Mesenchymal stem cell (in vitro differentiated cells and primary cell): Measurements from ENCODE around the gene FGF11.

Experiments
- DNase-seq: peaks from one replicate; pipeline ENCODE4 v3.0.0-alpha.2; 2013
- H2AFZ ChIP-seq: one replicate; pipeline ENCODE4 v1.6.1; 2013; ENCODE audit warnings: low read depth, mild to moderate bottlenecking, control low read depth, inconsistent platforms, low read length, moderate library complexity
- H2AK5ac ChIP-seq: 2 replicates; pipeline ENCODE4 v1.6.1; 2013; ENCODE audit warnings: low read length, moderate library complexity, mild to moderate bottlenecking, inconsistent platforms; ENCODE audit not compliant: severe bottlenecking
- H2BK120ac ChIP-seq: one replicate; pipeline ENCODE4 v1.6.1; 2013; ENCODE audit warnings: low read depth, mild to moderate bottlenecking, inconsistent platforms, low read length, moderate library complexity
- H2BK12ac ChIP-seq, 2 experiments: one replicate each; pipeline ENCODE4 v1.6.1; 2013; ENCODE audit warnings: inconsistent platforms in 2 of 2, low read length in 2 of 2, mild to moderate bottlenecking in 2 of 2, moderate library complexity in 2 of 2, control low read depth in 1 of 2
- H2BK15ac ChIP-seq: one replicate; pipeline ENCODE4 v1.6.1; 2013; ENCODE audit warnings: mild to moderate bottlenecking, low read depth, inconsistent platforms; ENCODE audit not compliant: poor library complexity, severe bottlenecking
- H2BK5ac ChIP-seq: 2 replicates; pipeline ENCODE4 v1.6.1; 2013; ENCODE audit warnings: low read depth, mild to moderate bottlenecking, low read length, control low read depth, inconsistent platforms; ENCODE audit not compliant: poor library complexity, severe bottlenecking
- H3K14ac ChIP-seq, 2 experiments: one replicate each; pipeline ENCODE4 v1.6.1; 2013; ENCODE audit warnings: inconsistent platforms in 2 of 2, low read length in 2 of 2, control low read depth in 1 of 2, mild to moderate bottlenecking in 1 of 2, moderate library complexity in 1 of 2
- H3K18ac ChIP-seq, 2 experiments: one replicate each; pipeline ENCODE4 v1.6.1; 2013; ENCODE audit warnings: inconsistent platforms in 2 of 2, low read length in 2 of 2, control low read depth in 1 of 2, low read depth in 1 of 2, mild to moderate bottlenecking in 1 of 2
- H3K23ac ChIP-seq, 2 experiments: one replicate each; pipeline ENCODE4 v1.6.1; 2013; ENCODE audit warnings: inconsistent platforms in 2 of 2, low read length in 2 of 2, mild to moderate bottlenecking in 2 of 2, moderate library complexity in 2 of 2, control low read depth in 1 of 2
- H3K27ac ChIP-seq: 2 replicates; pipeline ENCODE4 v1.5.1; 2013; ENCODE audit warnings: mild to moderate bottlenecking, moderate library complexity, low read length, control low read depth, inconsistent platforms; ENCODE audit not compliant: poor library complexity, severe bottlenecking
- H3K27me3 ChIP-seq, 2 experiments: 2 replicates each; pipeline versions ENCODE4 v1.6.1 to v1.7.0; 2013; ENCODE audit warnings: low read length in 2 of 2, mild to moderate bottlenecking in 2 of 2, moderate library complexity in 2 of 2, control low read depth in 1 of 2, inconsistent platforms in 1 of 2; ENCODE audit not compliant: control insufficient read depth in 1 of 2, insufficient read depth in 1 of 2
- H3K36me3 ChIP-seq, 2 experiments: 2 replicates each; pipeline versions ENCODE4 v1.6.1 to v1.7.0; 2013; ENCODE audit warnings: low read length in 2 of 2, control low read depth in 1 of 2, inconsistent platforms in 1 of 2, low read depth in 1 of 2, mild to moderate bottlenecking in 1 of 2; ENCODE audit not compliant: insufficient read depth in 2 of 2, control insufficient read depth in 1 of 2
- H3K4ac ChIP-seq, 2 experiments: one replicate each; pipeline ENCODE4 v1.6.1; 2013; ENCODE audit warnings: inconsistent platforms in 2 of 2, low read length in 2 of 2, mild to moderate bottlenecking in 2 of 2, moderate library complexity in 2 of 2, control low read depth in 1 of 2, low read depth in 1 of 2
- H3K4me1 ChIP-seq: 2 replicates; pipeline ENCODE4 v1.6.1; 2013; ENCODE audit warnings: low read depth, low read length, control low read depth; ENCODE audit not compliant: control insufficient read depth, insufficient read depth
- H3K4me2 ChIP-seq: 2 replicates; pipeline ENCODE4 v1.6.1; 2013; ENCODE audit warnings: low read length, mild to moderate bottlenecking, inconsistent platforms; ENCODE audit not compliant: poor library complexity, severe bottlenecking
- H3K4me3 ChIP-seq, 2 experiments: 2 replicates each; pipeline versions ENCODE4 v1.5.1 to v1.7.0; 2013; ENCODE audit warnings: low read length in 2 of 2, mild to moderate bottlenecking in 2 of 2, control low read depth in 1 of 2, low read depth in 1 of 2; ENCODE audit not compliant: insufficient read depth in 1 of 2
- H3K79me1 ChIP-seq: replicated peaks from 2 replicates; pipeline ENCODE4 v1.6.1; 2013; ENCODE audit warnings: mild to moderate bottlenecking, control low read depth, low read length, inconsistent platforms; ENCODE audit not compliant: poor library complexity, severe bottlenecking
- H3K9ac ChIP-seq: 2 replicates; pipeline ENCODE4 v1.7.0; 2013; ENCODE audit warnings: mild to moderate bottlenecking, low read length, moderate library complexity
- H3K9me3 ChIP-seq: 2 replicates; pipeline ENCODE4 v1.7.0; 2013; ENCODE audit warnings: mild to moderate bottlenecking, low read length; ENCODE audit not compliant: control insufficient read depth
- H4K8ac ChIP-seq: one replicate; pipeline ENCODE4 v1.6.1; 2013; ENCODE audit warnings: inconsistent platforms, mild to moderate bottlenecking, low read length, moderate library complexity
- H4K91ac ChIP-seq: one replicate; pipeline ENCODE4 v1.6.1; 2013; ENCODE audit warnings: mild to moderate bottlenecking, low read length, inconsistent platforms
- WGBS: methylation state at CpG from one replicate; pipeline ENCODE4 v1.1.7; 2013; ENCODE audit warnings: mixed read lengths; 5-methylcytosine and 5-hydroxymethylcytosine counted together

The FGF11 gene

GRCh38 chr17:7437369-7437863, 1.9 kb upstream of the FGF11 start:
- Histone ChIP-seq H4K91ac (no peak overlapping the region), H2BK120ac (no peak overlapping the region), H3K4me3 (peak overlapping the region; percentile 34 to 47), H3K9me3 (no peaks in the 10 kb centered on the region), H2AK5ac (no peak overlapping the region), H2AFZ (no peak overlapping the region), H3K79me1 (peaks cover 10% of the 10 kb centered on the region), H2BK5ac (no peak overlapping the region), H3K27me3 (peaks cover 33 to 42% of the 10 kb centered on the region in 2 experiments), H2BK15ac (peak overlapping the region; percentile 75), H3K27ac (no peak overlapping the region), H3K4me1 (peaks cover 46% of the 10 kb centered on the region), H3K4me2 (peak overlapping the region; percentile 79), H3K9ac (no peak overlapping the region), H3K36me3 (no peaks in the 10 kb centered on the region), H3K23ac (no peak overlapping the region), H3K18ac (no peak overlapping the region), H3K4ac (no peak overlapping the region), H2BK12ac (no peak overlapping the region), H3K14ac (no peak overlapping the region), H4K8ac (no peak overlapping the region)
- DNase-seq, result no peak
- 14% methylated on average over 23 of the region's 31 CpGs for WGBS

DNA sequence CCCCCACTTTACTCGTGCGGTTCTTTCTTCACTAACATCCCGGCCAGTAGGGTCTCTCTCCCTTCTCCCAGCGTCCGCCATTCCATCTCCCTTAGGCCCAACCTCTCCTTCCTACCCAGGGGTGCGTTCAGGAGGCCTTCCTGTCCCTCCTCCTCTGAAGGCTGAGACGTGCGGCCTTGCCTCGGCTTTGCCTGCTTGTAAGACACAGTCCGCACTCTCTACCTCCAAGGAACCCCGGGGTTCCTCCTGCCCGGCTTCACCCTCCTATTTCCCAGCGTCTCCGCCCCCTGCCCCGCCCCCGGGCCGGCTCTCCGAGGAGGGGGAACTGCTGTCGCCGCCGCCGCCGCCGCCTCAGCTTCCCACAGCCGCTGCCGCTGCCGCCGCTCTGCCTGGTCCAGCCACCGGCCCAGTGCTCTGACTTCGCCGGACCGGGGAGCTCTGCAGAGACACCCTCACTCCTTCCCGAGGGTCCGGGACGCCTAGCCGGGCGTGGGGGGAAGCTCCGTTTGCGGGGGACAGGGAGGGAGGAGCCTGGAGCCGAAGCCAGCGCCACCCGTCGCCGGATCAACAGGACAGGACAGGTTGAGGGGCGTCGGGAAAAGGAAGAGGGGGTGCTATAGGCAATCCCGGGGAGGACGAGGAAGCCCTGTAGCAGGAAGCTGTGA, 1.2 kb upstream of the FGF11 start:
- H3K27me3 ChIP-seq, result peaks cover 33 to 47% of the 10 kb centered on the region in 2 experiments
- H2BK5ac ChIP-seq, result no peak overlapping the region
- H2AFZ ChIP-seq, result peak overlapping the region; percentile 29
- H2BK12ac ChIP-seq, result peak overlapping the region in 1 of 2 experiments; percentile 43
- H3K27ac ChIP-seq, result no peak overlapping the region
- no peak overlapping the region for H4K8ac ChIP-seq
- peak overlapping the region; percentile 75 for H2BK15ac ChIP-seq
- H2BK120ac ChIP-seq, result no peak overlapping the region
- H3K14ac ChIP-seq, result no peak overlapping the region
- H3K18ac ChIP-seq, result peak overlapping the region; percentile 40 to 59
- peak overlapping the region; percentile 47 to 51 for H3K4me3 ChIP-seq
- no peaks in the 10 kb centered on the region for H3K9me3 ChIP-seq
- H4K91ac ChIP-seq, result no peak overlapping the region
- no peak overlapping the region for H3K4ac ChIP-seq
- H3K4me2 ChIP-seq, result peak overlapping the region; percentile 75
- H3K36me3 ChIP-seq, result no peaks in the 10 kb centered on the region
- DNase-seq, result peak; percentile 44
- no peak overlapping the region for H3K23ac ChIP-seq
- peak overlapping the region; percentile 20 for H3K9ac ChIP-seq
- WGBS, result 6% methylated on average over 48 of the region's 48 CpGs
- peaks cover 10% of the 10 kb centered on the region for H3K79me1 ChIP-seq
- peaks cover 46% of the 10 kb centered on the region for H3K4me1 ChIP-seq
- H2AK5ac ChIP-seq, result no peak overlapping the region

DNA sequence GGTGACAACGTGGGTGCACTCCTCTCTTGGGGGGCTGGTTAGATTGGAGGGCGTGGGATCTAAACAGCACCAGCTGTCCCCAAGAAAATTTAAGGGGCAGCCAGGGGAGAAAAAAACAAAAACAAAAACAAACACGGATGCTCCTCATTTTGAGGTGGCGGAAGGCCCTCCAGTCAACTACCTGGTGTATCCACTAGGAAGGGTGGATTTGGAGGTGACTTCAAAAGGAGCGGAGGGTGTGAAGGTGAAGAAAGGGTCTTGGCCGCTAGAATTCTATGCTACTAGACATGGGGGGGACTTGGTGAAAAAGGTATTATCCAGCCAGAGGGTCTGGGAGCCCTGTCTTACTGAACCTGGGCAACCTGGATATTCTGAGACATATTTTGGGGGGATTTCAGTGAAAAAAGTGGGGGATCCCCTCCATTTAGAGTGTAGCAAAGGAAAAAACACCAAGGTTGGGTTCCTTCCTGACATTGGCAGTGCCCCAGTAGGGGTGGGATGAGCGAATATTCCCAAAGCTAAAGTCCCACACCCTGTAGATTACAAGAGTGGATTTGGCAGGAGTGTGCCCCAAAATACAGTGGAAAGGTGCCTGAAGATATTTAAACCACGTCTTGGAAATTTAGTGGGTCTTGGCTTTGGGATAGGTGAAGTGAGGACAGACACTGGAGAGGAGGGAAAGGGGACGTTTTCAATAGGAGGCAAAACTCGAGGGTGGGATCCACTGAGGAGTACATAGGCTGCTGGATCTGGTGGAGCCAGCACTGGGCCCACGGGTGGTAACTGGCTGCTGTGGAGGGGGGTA, 454 bp upstream of the FGF11 start:
- H4K91ac ChIP-seq, result no peak overlapping the region
- H3K4me3 ChIP-seq, result peak overlapping the region in 1 of 2 experiments; percentile 42
- peaks cover 10% of the 10 kb centered on the region for H3K79me1 ChIP-seq
- no peak overlapping the region for H2BK120ac ChIP-seq
- H2AK5ac ChIP-seq, result no peak overlapping the region
- no peak overlapping the region for H2BK5ac ChIP-seq
- no peak overlapping the region for H2BK12ac ChIP-seq
- peak overlapping the region in 1 of 2 experiments; percentile 25 for H3K23ac ChIP-seq
- no peak overlapping the region for H3K27ac ChIP-seq
- H3K14ac ChIP-seq, result no peak overlapping the region
- DNase-seq, result no peak
- no peak overlapping the region for H2AFZ ChIP-seq
- no peak overlapping the region for H3K4ac ChIP-seq
- no peak overlapping the region for H2BK15ac ChIP-seq
- no peak overlapping the region for H3K18ac ChIP-seq
- 30% methylated on average over 10 of the region's 11 CpGs for WGBS
- peaks cover 33 to 47% of the 10 kb centered on the region in 2 experiments for H3K27me3 ChIP-seq
- H4K8ac ChIP-seq, result no peak overlapping the region
- H3K4me2 ChIP-seq, result peak overlapping the region; percentile 75
- no peaks in the 10 kb centered on the region for H3K9me3 ChIP-seq
- peaks cover 46% of the 10 kb centered on the region for H3K4me1 ChIP-seq
- H3K9ac ChIP-seq, result no peak overlapping the region
- H3K36me3 ChIP-seq, result no peaks in the 10 kb centered on the region
